ENCODE results near the gene BFSP1. TPM values are rescaled to one million over a fixed set of nuclear protein-coding genes. Genes with fewer than 3 reads are reported as not detected.

The BFSP1 gene
- total and polyA plus RNA-seq, 2 of the 8 experiments (the other 6 are each of a cell fraction or from before 2014, with no cell fraction given): 1.5 to 2.5 TPM

- TF ChIP-seq CREB1 (IDR thresholded peaks at IDR 0.05): no peak
- no peak for TF ChIP-seq PHF8 (conservative IDR thresholded peaks at IDR 0.05; ENCODE audit: low read depth, low read length)
- TF ChIP-seq TCF12 (IDR thresholded peaks at IDR 0.05; ENCODE audit: low read depth, low read length): no peak
- no peak for TF ChIP-seq EZH2 (IDR thresholded peaks at IDR 0.05; ENCODE audit: low read depth, low read length, severe bottlenecking)
- TF ChIP-seq KDM5A (IDR thresholded peaks at IDR 0.05; ENCODE audit: low read length): no peak
- TF ChIP-seq SIRT6 (IDR thresholded peaks at IDR 0.05; ENCODE audit: low read length): no peak
These were observed 23.6 kb downstream of the BFSP1 start (continued) for GRCh38 chr20:17507531-17507930.
